ENCODE data around the gene BCL11A.

BCL11A gene

DNA sequence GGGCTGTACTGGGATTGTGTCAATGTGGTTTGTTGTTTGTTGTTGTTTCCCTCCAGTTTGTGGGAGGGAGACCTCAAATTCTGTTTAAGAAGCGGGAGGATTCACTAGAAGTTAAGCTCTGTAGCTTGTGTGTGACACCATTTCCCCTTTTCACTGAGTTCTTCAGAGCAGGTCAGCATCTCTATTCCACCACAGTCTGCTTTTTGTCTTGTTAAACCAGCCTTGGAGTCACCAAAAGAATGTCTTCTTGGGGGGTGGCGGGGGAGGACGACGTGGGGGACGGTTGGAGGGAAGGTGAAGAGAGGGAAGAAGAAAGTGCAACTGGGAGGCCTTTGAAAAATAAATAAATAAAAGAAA, 2.3 kb upstream of the BCL11A start:
- Histone ChIP-seq H4K20me1 (ENCODE audit: low read depth, low read length) (no peaks in the 10 kb centered on the region), H3K9ac (ENCODE audit: low read length) (peak overlapping the region; percentile 91), H3K4me3 (ENCODE audit: insufficient read depth, low read length, poor library complexity, severe bottlenecking) (peak overlapping the region; percentile 84), H3K79me2 (ENCODE audit: insufficient read depth, low read length) (peaks cover 37% of the 10 kb centered on the region), H3K27ac (ENCODE audit: low read depth, low read length) (peak overlapping the region; percentile 97), H2AFZ (ENCODE audit: low read depth, low read length, severe bottlenecking) (peak overlapping the region; percentile 70), H3K4me2 (ENCODE audit: low read depth, low read length, poor library complexity, severe bottlenecking) (peak overlapping the region; percentile 100), H3K36me3 (ENCODE audit: low read length) (no peaks in the 10 kb centered on the region), H3K9me2 (replicated peaks; ENCODE audit: insufficient read depth, low read length) (no peaks in the 10 kb centered on the region), H3F3A (ENCODE audit: insufficient read depth) (peaks cover 27% of the 10 kb centered on the region), H3K27me3 (ENCODE audit: low read length) (no peaks in the 10 kb centered on the region), H3K9me3 (ENCODE audit: insufficient read depth, low read length) (no peaks in the 10 kb centered on the region)
- TF ChIP-seq EZH2phosphoT487 (conservative IDR thresholded peaks at IDR 0.05; ENCODE audit: low read length): no peak
- TF ChIP-seq, protein P1, sequence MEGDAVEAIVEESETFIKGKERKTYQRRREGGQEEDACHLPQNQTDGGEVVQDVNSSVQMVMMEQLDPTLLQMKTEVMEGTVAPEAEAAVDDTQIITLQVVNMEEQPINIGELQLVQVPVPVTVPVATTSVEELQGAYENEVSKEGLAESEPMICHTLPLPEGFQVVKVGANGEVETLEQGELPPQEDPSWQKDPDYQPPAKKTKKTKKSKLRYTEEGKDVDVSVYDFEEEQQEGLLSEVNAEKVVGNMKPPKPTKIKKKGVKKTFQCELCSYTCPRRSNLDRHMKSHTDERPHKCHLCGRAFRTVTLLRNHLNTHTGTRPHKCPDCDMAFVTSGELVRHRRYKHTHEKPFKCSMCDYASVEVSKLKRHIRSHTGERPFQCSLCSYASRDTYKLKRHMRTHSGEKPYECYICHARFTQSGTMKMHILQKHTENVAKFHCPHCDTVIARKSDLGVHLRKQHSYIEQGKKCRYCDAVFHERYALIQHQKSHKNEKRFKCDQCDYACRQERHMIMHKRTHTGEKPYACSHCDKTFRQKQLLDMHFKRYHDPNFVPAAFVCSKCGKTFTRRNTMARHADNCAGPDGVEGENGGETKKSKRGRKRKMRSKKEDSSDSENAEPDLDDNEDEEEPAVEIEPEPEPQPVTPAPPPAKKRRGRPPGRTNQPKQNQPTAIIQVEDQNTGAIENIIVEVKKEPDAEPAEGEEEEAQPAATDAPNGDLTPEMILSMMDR (IDR thresholded peaks at IDR 0.05; ENCODE audit: insufficient read depth, low read length, poor library complexity, severe bottlenecking): no peak

DNA sequence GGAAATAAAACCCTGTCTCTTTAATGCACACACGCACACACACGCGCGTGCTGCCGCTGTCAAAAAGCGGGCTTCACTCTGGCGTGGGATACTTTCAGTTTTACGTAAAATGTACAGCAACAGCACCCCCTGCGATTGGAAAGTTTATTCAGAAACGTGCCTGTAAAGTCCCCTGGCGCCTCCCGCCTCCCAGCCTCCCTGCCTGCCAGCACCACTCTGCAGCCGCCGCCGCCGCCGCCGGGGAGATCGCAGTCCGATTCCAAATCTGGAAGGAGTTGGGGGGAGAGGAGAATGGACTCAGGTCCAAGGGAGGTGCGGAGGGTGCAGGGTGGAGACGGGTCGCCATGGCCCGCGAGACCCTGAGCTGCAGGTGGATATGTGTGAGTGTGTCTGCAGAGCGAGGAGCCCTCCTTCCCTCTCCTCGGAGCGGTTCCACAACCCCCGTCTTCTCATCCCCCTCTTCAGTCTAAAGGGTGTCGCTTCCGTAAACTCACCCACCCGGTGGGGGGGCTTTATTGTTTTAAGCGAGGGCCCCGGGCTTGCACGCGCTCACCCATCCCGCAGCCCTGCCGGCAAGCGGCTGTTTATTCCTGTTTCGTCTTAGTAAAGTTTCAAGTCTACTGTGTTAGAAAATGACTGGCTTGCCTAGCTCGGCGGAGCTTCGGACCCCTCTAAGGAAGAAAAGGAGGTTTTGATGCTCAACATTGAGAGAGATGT, 1.8 kb upstream of the BCL11A start:
- Histone ChIP-seq H3K27me3 (ENCODE audit: low read length) (no peaks in the 10 kb centered on the region), H3K36me3 (ENCODE audit: low read length) (no peaks in the 10 kb centered on the region), H4K20me1 (ENCODE audit: low read depth, low read length) (no peaks in the 10 kb centered on the region), H3K4me2 (ENCODE audit: low read depth, low read length, poor library complexity, severe bottlenecking) (peak overlapping the region; percentile 100), H3K4me3 (ENCODE audit: insufficient read depth, low read length, poor library complexity, severe bottlenecking) (peak overlapping the region; percentile 84), H3K27ac (ENCODE audit: low read depth, low read length) (peak overlapping the region; percentile 97), H3K9me3 (ENCODE audit: insufficient read depth, low read length) (no peaks in the 10 kb centered on the region), H3K9ac (ENCODE audit: low read length) (peak overlapping the region; percentile 91), H3K9me2 (replicated peaks; ENCODE audit: insufficient read depth, low read length) (no peaks in the 10 kb centered on the region), H3K79me2 (ENCODE audit: insufficient read depth, low read length) (peaks cover 42% of the 10 kb centered on the region), H2AFZ (ENCODE audit: low read depth, low read length, severe bottlenecking) (peak overlapping the region; percentile 70), H3F3A (ENCODE audit: insufficient read depth) (peaks cover 27% of the 10 kb centered on the region)
- TF ChIP-seq, protein P1 (IDR thresholded peaks at IDR 0.05; ENCODE audit: insufficient read depth, low read length, poor library complexity, severe bottlenecking): peak; percentile 35
- TF ChIP-seq EZH2phosphoT487 (conservative IDR thresholded peaks at IDR 0.05; ENCODE audit: low read length): no peak

DNA sequence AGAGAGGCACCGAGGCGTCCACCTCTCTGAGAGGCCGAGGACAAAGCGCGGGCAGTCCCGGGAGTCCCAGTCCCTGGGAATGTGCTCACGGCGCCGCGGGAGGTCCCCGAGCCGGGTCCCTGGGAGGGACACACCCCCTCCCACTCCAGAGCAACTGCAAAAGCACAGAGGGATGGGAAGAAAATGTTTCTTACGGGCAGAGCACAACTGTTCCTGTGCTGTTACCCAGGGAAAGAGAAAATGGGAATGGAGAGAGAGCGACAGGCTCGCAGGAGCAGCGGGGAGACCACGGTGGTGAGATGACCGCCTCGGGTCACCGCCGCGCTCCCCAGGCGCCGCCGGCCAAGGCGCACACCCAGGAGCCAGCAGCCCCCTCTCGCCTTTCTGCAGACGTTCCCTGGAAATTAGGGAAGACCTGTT, 1.2 kb upstream of the BCL11A start:
- Histone ChIP-seq H3K27ac (ENCODE audit: low read depth, low read length) (peak overlapping the region; percentile 97), H2AFZ (ENCODE audit: low read depth, low read length, severe bottlenecking) (peak overlapping the region; percentile 9), H3K79me2 (ENCODE audit: insufficient read depth, low read length) (peaks cover 48% of the 10 kb centered on the region), H3K27me3 (ENCODE audit: low read length) (no peaks in the 10 kb centered on the region), H3K9me2 (replicated peaks; ENCODE audit: insufficient read depth, low read length) (no peaks in the 10 kb centered on the region), H3K4me2 (ENCODE audit: low read depth, low read length, poor library complexity, severe bottlenecking) (peak overlapping the region; percentile 100), H3K9ac (ENCODE audit: low read length) (peak overlapping the region; percentile 91), H3F3A (ENCODE audit: insufficient read depth) (peaks cover 27% of the 10 kb centered on the region), H3K36me3 (ENCODE audit: low read length) (no peaks in the 10 kb centered on the region), H3K4me3 (ENCODE audit: insufficient read depth, low read length, poor library complexity, severe bottlenecking) (peak overlapping the region; percentile 84), H3K9me3 (ENCODE audit: insufficient read depth, low read length) (no peaks in the 10 kb centered on the region), H4K20me1 (ENCODE audit: low read depth, low read length) (no peaks in the 10 kb centered on the region)
- TF ChIP-seq, protein P1 (IDR thresholded peaks at IDR 0.05; ENCODE audit: insufficient read depth, low read length, poor library complexity, severe bottlenecking): no peak
- no peak for TF ChIP-seq EZH2phosphoT487 (conservative IDR thresholded peaks at IDR 0.05; ENCODE audit: low read length)

All from SU-DHL-6 (cell line).